Measurements from ENCODE around the gene KRTAP4-11.
"Not testable (repeated sequence)": the region's sequence is repeated elsewhere in the genome, so short reads cannot be mapped to it uniquely, and the experiment has no call there.

The KRTAP4-11 gene

GRCh38 chr17:41140360-41141131, 22.4 kb upstream of the KRTAP4-11 start, which contains the start of gene KRTAP4-6:
Gene KRTAP4-6, minus strand, starts transcription at chr17:41140544. Its CDS starts 57 bp downstream, at chr17:41140487.
- no peak within 1 kb of the TSS for H3K27ac Mint-ChIP-seq
- no peak within 1 kb of the TSS for H3K4me3 Mint-ChIP-seq
- DNase-seq = no peak
- no peaks in the 10 kb centered on the region for H3K4me1 Mint-ChIP-seq (ENCODE audit: low read depth)
- H3K36me3 Mint-ChIP-seq (ENCODE audit: low read depth) = peaks cover 7% of the 10 kb centered on the region
- peaks cover 28% of the 10 kb centered on the region for H3K9me3 Mint-ChIP-seq
- H3K27me3 Mint-ChIP-seq = peaks cover 13% of the 10 kb centered on the region

- Mint-ChIP-seq H3K27me3 (peaks cover 13% of the 10 kb centered on the region), H3K9me3 (peaks cover 28% of the 10 kb centered on the region)
- DNase-seq; H3K36me3 Mint-ChIP-seq (ENCODE audit: low read depth); H3K4me3 Mint-ChIP-seq; H3K4me1 Mint-ChIP-seq (ENCODE audit: low read depth); H3K27ac Mint-ChIP-seq: not testable (repeated sequence)
These were observed 21.7 kb upstream of the KRTAP4-11 start for GRCh38 chr17:41139865-41140264.

- Mint-ChIP-seq H3K27ac (no peak overlapping the region), H3K4me1 (ENCODE audit: low read depth) (peaks cover 7% of the 10 kb centered on the region), H3K9me3 (peaks cover 7% of the 10 kb centered on the region), H3K4me3 (no peak overlapping the region), H3K36me3 (ENCODE audit: low read depth) (no peaks in the 10 kb centered on the region), H3K27me3 (peaks cover 4% of the 10 kb centered on the region)
- DNase-seq = no peak
These were observed 15.9 kb upstream of the KRTAP4-11 start for GRCh38 chr17:41133880-41134735.

GRCh38 chr17:41131979-41132378, 13.8 kb upstream of the KRTAP4-11 start:
- Mint-ChIP-seq H3K4me1 (ENCODE audit: low read depth) (peaks cover 7% of the 10 kb centered on the region), H3K4me3 (no peak overlapping the region), H3K36me3 (ENCODE audit: low read depth) (no peaks in the 10 kb centered on the region), H3K9me3 (no peaks in the 10 kb centered on the region), H3K27ac (no peak overlapping the region), H3K27me3 (no peaks in the 10 kb centered on the region)
- no peak for DNase-seq

GRCh38 chr17:41127371-41127770, 9.2 kb upstream of the KRTAP4-11 start:
- Mint-ChIP-seq H3K9me3 (peaks cover under 1% of the 10 kb centered on the region), H3K4me3 (no peak overlapping the region), H3K4me1 (ENCODE audit: low read depth) (peaks cover 27% of the 10 kb centered on the region), H3K27me3 (peaks cover 14% of the 10 kb centered on the region), H3K36me3 (ENCODE audit: low read depth) (no peaks in the 10 kb centered on the region), H3K27ac (no peak overlapping the region)
- no peak for DNase-seq

- no peak overlapping the region for H3K27ac Mint-ChIP-seq
- peaks cover 4% of the 10 kb centered on the region for H3K9me3 Mint-ChIP-seq
- H3K27me3 Mint-ChIP-seq = peaks cover 19% of the 10 kb centered on the region
- peaks cover 26% of the 10 kb centered on the region for H3K4me1 Mint-ChIP-seq (ENCODE audit: low read depth)
- no peak overlapping the region for H3K4me3 Mint-ChIP-seq
- H3K36me3 Mint-ChIP-seq (ENCODE audit: low read depth) = no peaks in the 10 kb centered on the region
- no peak for DNase-seq
These were observed 8.2 kb upstream of the KRTAP4-11 start for GRCh38 chr17:41126412-41126811.

- H3K27ac Mint-ChIP-seq = no peak overlapping the region
- peaks cover 23% of the 10 kb centered on the region for H3K27me3 Mint-ChIP-seq
- H3K9me3 Mint-ChIP-seq = peaks cover 4% of the 10 kb centered on the region
- no peak overlapping the region for H3K4me3 Mint-ChIP-seq
- H3K4me1 Mint-ChIP-seq (ENCODE audit: low read depth) = peaks cover 33% of the 10 kb centered on the region
- no peaks in the 10 kb centered on the region for H3K36me3 Mint-ChIP-seq (ENCODE audit: low read depth)
- no peak for DNase-seq
These were observed 6.9 kb upstream of the KRTAP4-11 start for GRCh38 chr17:41125064-41125463.

- Mint-ChIP-seq H3K4me1 (ENCODE audit: low read depth) (peaks cover 37% of the 10 kb centered on the region), H3K27me3 (peaks cover 23% of the 10 kb centered on the region)
- H3K4me3 Mint-ChIP-seq = not testable (repeated sequence)
These were observed 5.8 kb upstream of the KRTAP4-11 start, which contains the start of gene KRTAP4-12 for GRCh38 chr17:41123991-41124371. Gene KRTAP4-12, minus strand, starts transcription at chr17:41124182. Its CDS starts 60 bp downstream, at chr17:41124122.

GRCh38 chr17:41123292-41123990, 5.3 kb upstream of the KRTAP4-11 start:
- H3K4me1 Mint-ChIP-seq (ENCODE audit: low read depth) = peaks cover 37% of the 10 kb centered on the region
- not testable (repeated sequence) for H3K9me3 Mint-ChIP-seq; DNase-seq; H3K36me3 Mint-ChIP-seq (ENCODE audit: low read depth); H3K27ac Mint-ChIP-seq; H3K4me3 Mint-ChIP-seq
- peaks cover 26% of the 10 kb centered on the region for H3K27me3 Mint-ChIP-seq

More at GRCh38 chr17:41123991-41124371, 5.8 kb upstream of the KRTAP4-11 start, which contains the start of gene KRTAP4-12:
- not testable (repeated sequence) for H3K9me3 Mint-ChIP-seq; H3K27ac Mint-ChIP-seq; DNase-seq; H3K36me3 Mint-ChIP-seq (ENCODE audit: low read depth)

GRCh38 chr17:41121742-41122141, 3.6 kb upstream of the KRTAP4-11 start:
- H3K27me3 Mint-ChIP-seq = peaks cover 33% of the 10 kb centered on the region
- H3K27ac Mint-ChIP-seq = no peak overlapping the region
- peaks cover 37% of the 10 kb centered on the region for H3K4me1 Mint-ChIP-seq (ENCODE audit: low read depth)
- H3K36me3 Mint-ChIP-seq (ENCODE audit: low read depth) = no peaks in the 10 kb centered on the region
- no peak overlapping the region for H3K4me3 Mint-ChIP-seq
- H3K9me3 Mint-ChIP-seq = peaks cover 4% of the 10 kb centered on the region
- no peak for DNase-seq

GRCh38 chr17:41119696-41120690, 1.8 kb upstream of the KRTAP4-11 start:
- H3K36me3 Mint-ChIP-seq (ENCODE audit: low read depth); DNase-seq; H3K4me3 Mint-ChIP-seq; H3K27ac Mint-ChIP-seq; H3K9me3 Mint-ChIP-seq: not testable (repeated sequence)
- Mint-ChIP-seq H3K27me3 (peaks cover 49% of the 10 kb centered on the region), H3K4me1 (ENCODE audit: low read depth) (peaks cover 24% of the 10 kb centered on the region)

GRCh38 chr17:41118721-41119120, 548 bp upstream of the KRTAP4-11 start:
- no peak for DNase-seq

GRCh38 chr17:41116297-41116696, 1.9 kb downstream of the KRTAP4-11 start:
- Mint-ChIP-seq H3K27ac (no peak overlapping the region), H3K36me3 (ENCODE audit: low read depth) (no peaks in the 10 kb centered on the region), H3K27me3 (peaks cover 42% of the 10 kb centered on the region), H3K4me1 (ENCODE audit: low read depth) (peaks cover 10% of the 10 kb centered on the region), H3K9me3 (peaks cover 2% of the 10 kb centered on the region), H3K4me3 (no peak overlapping the region)
- no peak for DNase-seq

More at GRCh38 chr17:41118721-41119120, 548 bp upstream of the KRTAP4-11 start:
- Mint-ChIP-seq H3K9me3 (peaks cover 4% of the 10 kb centered on the region), H3K27ac (no peak overlapping the region), H3K36me3 (ENCODE audit: low read depth) (no peaks in the 10 kb centered on the region), H3K27me3 (peaks cover 52% of the 10 kb centered on the region), H3K4me1 (ENCODE audit: low read depth) (peaks cover 18% of the 10 kb centered on the region), H3K4me3 (no peak overlapping the region)

All from activated T-cell treated with anti-CD3 and anti-CD28 coated beads, Interleukin-2, amount 50 U/mL, for 24 hours (primary cell).